HEK293 (cell line): ENCODE measurements around the gene PRRC2B.
A peak's percentile ranks its signal among the peaks of the same experiment; 100 is the strongest.

Experiments
- CTCF ChIA-PET: fragments of 350-600 bp; formaldehyde crosslinking; extraction: SDS; loops from one replicate; lab custom pipeline; 2021; ENCODE audit warnings: antibody characterized with exemption; lab: Yijun Ruan, JAX
- POLR2A ChIA-PET: fragments of 300-600 bp; formaldehyde crosslinking; extraction: SDS; loops from one replicate; lab custom pipeline; 2020; ENCODE audit warnings: antibody characterized with exemption, inconsistent platforms; lab: Yijun Ruan, JAX
- H3K27ac ChIP-seq: fragments of 200-500 bp; sonication (Bioruptor generic); 2 replicates; pipeline ENCODE4 v1.5.1; 2014; ENCODE audit warnings: low read depth, low read length, control low read depth, inconsistent platforms; ENCODE audit errors: extremely low read depth
- H3K36me3 ChIP-seq, 2 experiments: fragments of 200-500 bp in 1 of 2; sonication (Bioruptor generic) in 1 of 2; 1 replicate in 1 of 2; 2 replicates in 1 of 2; pipeline ENCODE4 v1.5.1; 2014 to 2017; ENCODE audit warnings: inconsistent platforms in 2 of 2, low read length in 2 of 2; ENCODE audit not compliant: control insufficient read depth in 2 of 2, insufficient read depth in 1 of 2
- H3K4me1 ChIP-seq: fragments of 200-500 bp; sonication (Bioruptor generic); 2 replicates; pipeline ENCODE4 v1.5.1; 2014; ENCODE audit warnings: mild to moderate bottlenecking, low read length, inconsistent platforms; ENCODE audit not compliant: control insufficient read depth, insufficient read depth
- H3K4me3 ChIP-seq: 2 replicates; pipeline ENCODE4 v1.5.1; 2011; ENCODE audit warnings: low read depth, mild to moderate bottlenecking, control low read depth, low read length, moderate library complexity
- H3K9me3 ChIP-seq: fragments of 200-500 bp; sonication (Bioruptor generic); 2 replicates; pipeline ENCODE4 v1.5.1; 2014; ENCODE audit warnings: low read depth, low read length, inconsistent platforms; ENCODE audit not compliant: control insufficient read depth, insufficient read depth
- GLIS1 ChIP-seq: fragments of 450-650 bp; formaldehyde crosslinking; IDR thresholded peaks from 2 replicates; pipeline ENCODE4 v1.5.1; 2016; ENCODE audit warnings: missing biosample characterization, missing genetic modification characterization
- GLIS2 ChIP-seq: fragments of 450-650 bp; formaldehyde crosslinking; IDR thresholded peaks from 2 replicates; pipeline ENCODE4 v1.5.1; 2016; ENCODE audit warnings: missing biosample characterization, missing genetic modification characterization
- KLF9 ChIP-seq: fragments of 450-650 bp; formaldehyde crosslinking; IDR thresholded peaks from 2 replicates; pipeline ENCODE4 v1.5.1; 2016; ENCODE audit warnings: missing biosample characterization, missing genetic modification characterization, low read depth
- YY2 ChIP-seq: fragments of 450-650 bp; formaldehyde crosslinking; IDR thresholded peaks from 2 replicates; pipeline ENCODE4 v1.5.1; 2016; ENCODE audit warnings: missing biosample characterization, missing genetic modification characterization
- ZBTB20 ChIP-seq: fragments of 450-650 bp; formaldehyde crosslinking; IDR thresholded peaks from 2 replicates; pipeline ENCODE4 v1.5.1; 2016; ENCODE audit warnings: missing biosample characterization, missing genetic modification characterization
- ZIC2 ChIP-seq: fragments of 450-650 bp; formaldehyde crosslinking; IDR thresholded peaks from 2 replicates; pipeline ENCODE4 v1.5.1; 2016; ENCODE audit warnings: missing biosample characterization, missing genetic modification characterization
- ZNF10 ChIP-seq: fragments of 450-650 bp; formaldehyde crosslinking; IDR thresholded peaks from 2 replicates; pipeline ENCODE4 v1.5.1; 2017; ENCODE audit warnings: missing biosample characterization, missing genetic modification characterization
- ZNF184 ChIP-seq: fragments of 450-650 bp; IDR thresholded peaks from 2 replicates; pipeline ENCODE4 v1.5.1; 2018; ENCODE audit warnings: missing biosample characterization, mild to moderate bottlenecking, missing genetic modification characterization
- ZNF239 ChIP-seq: fragments of 450-650 bp; formaldehyde crosslinking; IDR thresholded peaks from 2 replicates; pipeline ENCODE4 v1.5.1; 2016; ENCODE audit warnings: missing biosample characterization, missing genetic modification characterization
- ZNF248 ChIP-seq: fragments of 450-650 bp; formaldehyde crosslinking; IDR thresholded peaks from 2 replicates; pipeline ENCODE4 v1.5.1; 2017; ENCODE audit warnings: missing biosample characterization, missing genetic modification characterization
- ZNF341 ChIP-seq: fragments of 450-650 bp; formaldehyde crosslinking; IDR thresholded peaks from 2 replicates; pipeline ENCODE4; 2016; ENCODE audit warnings: low read depth, missing biosample characterization, missing genetic modification characterization
- ZNF354C ChIP-seq: fragments of 450-650 bp; formaldehyde crosslinking; IDR thresholded peaks from 2 replicates; pipeline ENCODE4 v1.5.1; 2016; ENCODE audit warnings: missing biosample characterization, missing genetic modification characterization, low read depth, borderline replicate concordance
- ZNF48 ChIP-seq: fragments of 450-650 bp; formaldehyde crosslinking; IDR thresholded peaks from 2 replicates; pipeline ENCODE4 v1.5.1; 2016; ENCODE audit warnings: missing biosample characterization, missing genetic modification characterization
- ZNF501 ChIP-seq: fragments of 450-650 bp; formaldehyde crosslinking; IDR thresholded peaks from 2 replicates; pipeline ENCODE4 v1.5.1; 2016; ENCODE audit warnings: missing biosample characterization, missing genetic modification characterization
- ZNF555 ChIP-seq: fragments of 450-650 bp; formaldehyde crosslinking; conservative IDR thresholded peaks from 2 replicates; pipeline ENCODE4 v1.5.1; 2017; ENCODE audit warnings: missing biosample characterization, mild to moderate bottlenecking, missing genetic modification characterization, inconsistent platforms
- ZNF629 ChIP-seq: fragments of 450-650 bp; formaldehyde crosslinking; IDR thresholded peaks from 2 replicates; pipeline ENCODE4 v1.5.1; 2017; ENCODE audit warnings: missing biosample characterization, missing genetic modification characterization
- ZNF660 ChIP-seq: fragments of 450-650 bp; IDR thresholded peaks from 2 replicates; pipeline ENCODE4 v1.5.1; 2018; ENCODE audit warnings: missing biosample characterization, mild to moderate bottlenecking, missing genetic modification characterization
- TF ChIP-seq, protein P1 (sequence below): fragments of 450-650 bp; formaldehyde crosslinking; IDR thresholded peaks from 2 replicates; pipeline ENCODE4 v1.5.1; 2016; ENCODE audit warnings: missing biosample characterization, missing genetic modification characterization
- TF ChIP-seq, protein P2 (sequence below): fragments of 450-650 bp; formaldehyde crosslinking; IDR thresholded peaks from 2 replicates; pipeline ENCODE4 v1.5.1; 2016; ENCODE audit warnings: missing biosample characterization, missing genetic modification characterization

PRRC2B gene

DNA sequence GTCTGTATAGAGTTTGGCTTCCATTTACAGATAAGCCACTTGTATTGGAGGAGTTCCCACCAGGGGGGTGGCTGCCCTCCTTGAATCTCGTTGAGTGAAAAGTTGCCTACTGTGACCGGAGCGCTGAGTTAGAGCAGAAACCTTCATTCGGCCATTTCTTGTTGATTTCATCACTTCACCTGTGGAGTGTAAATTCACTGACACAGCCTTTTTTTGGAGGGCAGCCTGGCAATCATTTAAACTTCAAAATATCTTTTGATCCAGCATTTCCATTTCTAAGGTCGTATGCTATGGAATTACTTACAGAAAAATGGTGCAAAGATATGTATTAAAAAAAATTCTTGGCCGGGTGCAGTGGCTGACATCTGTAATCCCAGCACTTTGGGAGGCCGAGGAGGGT lies 40.8 kb downstream of the PRRC2B start (continued):
- TF ChIP-seq, protein P1, sequence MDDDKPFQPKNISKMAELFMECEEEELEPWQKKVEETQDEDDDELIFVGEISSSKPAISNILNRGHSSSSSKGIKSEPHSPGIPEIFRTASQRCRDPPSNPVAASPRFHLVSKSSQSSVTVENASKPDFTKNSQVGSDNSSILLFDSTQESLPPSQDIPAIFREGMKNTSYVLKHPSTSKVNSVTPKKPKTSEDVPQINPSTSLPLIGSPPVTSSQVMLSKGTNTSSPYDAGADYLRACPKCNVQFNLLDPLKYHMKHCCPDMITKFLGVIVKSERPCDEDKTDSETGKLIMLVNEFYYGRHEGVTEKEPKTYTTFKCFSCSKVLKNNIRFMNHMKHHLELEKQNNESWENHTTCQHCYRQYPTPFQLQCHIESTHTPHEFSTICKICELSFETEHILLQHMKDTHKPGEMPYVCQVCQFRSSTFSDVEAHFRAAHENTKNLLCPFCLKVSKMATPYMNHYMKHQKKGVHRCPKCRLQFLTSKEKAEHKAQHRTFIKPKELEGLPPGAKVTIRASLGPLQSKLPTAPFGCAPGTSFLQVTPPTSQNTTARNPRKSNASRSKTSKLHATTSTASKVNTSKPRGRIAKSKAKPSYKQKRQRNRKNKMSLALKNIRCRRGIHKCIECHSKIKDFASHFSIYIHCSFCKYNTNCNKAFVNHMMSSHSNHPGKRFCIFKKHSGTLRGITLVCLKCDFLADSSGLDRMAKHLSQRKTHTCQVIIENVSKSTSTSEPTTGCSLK (tag by site-specific recombination): no peak
- TF ChIP-seq ZNF248 (tag by site-specific recombination) (no peak), ZIC2 (tag by site-specific recombination) (peak; percentile 75), GLIS2 (tag by site-specific recombination) (no peak)

DNA sequence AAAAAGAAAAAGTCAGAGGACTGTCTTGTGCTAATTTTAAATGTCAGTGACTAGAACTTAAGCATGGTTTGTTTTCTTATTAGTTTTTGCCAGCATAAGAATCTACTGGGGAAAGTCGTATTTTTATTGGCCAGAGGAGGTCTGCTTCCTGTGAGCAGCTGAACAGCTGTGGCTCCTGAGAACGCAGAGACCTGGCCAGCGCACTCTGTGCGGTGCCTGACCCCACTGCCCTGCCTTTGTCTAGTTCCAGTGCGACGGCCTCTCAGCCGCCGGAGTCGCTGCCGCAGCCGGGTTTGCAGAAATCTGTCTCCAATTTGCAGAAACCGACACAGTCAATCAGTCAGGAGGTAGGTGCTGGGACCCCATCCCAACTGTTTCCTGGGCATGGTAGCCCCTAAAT lies 42.5 kb downstream of the PRRC2B start:
- H3K4me1 ChIP-seq: no peaks in the 10 kb centered on the region
- ChIA-PET CTCF (interaction anchor here (0.6 to 1.5 kb wide), 4 partner anchors 9 to 412 kb away, joined by 3 to 4 read pairs (median 4); no protein-coding TSS in a partner anchor), POLR2A (interaction anchor here (1.3 kb wide), 1 partner anchor 64 kb away, joined by 5 read pairs; no protein-coding TSS in a partner anchor)
- no peak for TF ChIP-seq ZNF341 (tag by site-specific recombination)
- TF ChIP-seq YY2: no peak
- TF ChIP-seq, protein P2, sequence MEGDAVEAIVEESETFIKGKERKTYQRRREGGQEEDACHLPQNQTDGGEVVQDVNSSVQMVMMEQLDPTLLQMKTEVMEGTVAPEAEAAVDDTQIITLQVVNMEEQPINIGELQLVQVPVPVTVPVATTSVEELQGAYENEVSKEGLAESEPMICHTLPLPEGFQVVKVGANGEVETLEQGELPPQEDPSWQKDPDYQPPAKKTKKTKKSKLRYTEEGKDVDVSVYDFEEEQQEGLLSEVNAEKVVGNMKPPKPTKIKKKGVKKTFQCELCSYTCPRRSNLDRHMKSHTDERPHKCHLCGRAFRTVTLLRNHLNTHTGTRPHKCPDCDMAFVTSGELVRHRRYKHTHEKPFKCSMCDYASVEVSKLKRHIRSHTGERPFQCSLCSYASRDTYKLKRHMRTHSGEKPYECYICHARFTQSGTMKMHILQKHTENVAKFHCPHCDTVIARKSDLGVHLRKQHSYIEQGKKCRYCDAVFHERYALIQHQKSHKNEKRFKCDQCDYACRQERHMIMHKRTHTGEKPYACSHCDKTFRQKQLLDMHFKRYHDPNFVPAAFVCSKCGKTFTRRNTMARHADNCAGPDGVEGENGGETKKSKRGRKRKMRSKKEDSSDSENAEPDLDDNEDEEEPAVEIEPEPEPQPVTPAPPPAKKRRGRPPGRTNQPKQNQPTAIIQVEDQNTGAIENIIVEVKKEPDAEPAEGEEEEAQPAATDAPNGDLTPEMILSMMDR (tag by site-specific recombination): no peak
- TF ChIP-seq ZNF48: no peak
- TF ChIP-seq ZBTB20: no peak
- TF ChIP-seq ZNF10: no peak
- TF ChIP-seq ZNF354C (tag by site-specific recombination): no peak
- no peak overlapping the region for H3K4me3 ChIP-seq
- no peak overlapping the region for H3K27ac ChIP-seq
- H3K9me3 ChIP-seq: no peaks in the 10 kb centered on the region
- H3K36me3 ChIP-seq: peaks cover 29 to 96% of the 10 kb centered on the region in 2 experiments

DNA sequence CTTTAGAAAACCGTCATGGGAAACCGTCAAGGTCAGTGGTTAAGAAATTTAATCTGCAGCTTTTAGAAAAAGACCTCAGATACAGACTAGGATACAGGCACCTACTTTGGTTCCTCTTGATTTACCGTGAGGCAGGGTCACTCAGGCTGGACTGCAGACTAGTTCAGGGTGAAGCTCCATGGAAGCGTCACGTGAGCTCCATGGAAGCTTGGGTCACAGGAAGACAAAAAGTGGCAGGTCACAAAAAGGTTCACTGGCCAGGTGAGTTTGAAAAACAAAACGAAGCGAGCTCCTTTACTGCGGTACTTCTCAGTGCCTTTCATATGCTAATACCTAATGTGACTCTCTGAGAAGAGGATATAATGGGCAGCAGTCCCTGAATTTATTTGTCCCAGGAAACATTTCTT lies 43.0 kb downstream of the PRRC2B start:
- ChIA-PET POLR2A (interaction anchor here (1.1 to 1.3 kb wide), 2 partner anchors 10 to 64 kb away, joined by 3 to 5 read pairs; no protein-coding TSS in a partner anchor), CTCF (interaction anchor here (0.9 to 1.5 kb wide), 4 partner anchors 10 to 101 kb away, joined by 3 to 4 read pairs (median 3); no protein-coding TSS in a partner anchor)
- H3K36me3 ChIP-seq: peaks cover 29 to 100% of the 10 kb centered on the region in 2 experiments
- no peaks in the 10 kb centered on the region for H3K9me3 ChIP-seq
- H3K4me1 ChIP-seq: no peaks in the 10 kb centered on the region
- no peak overlapping the region for H3K27ac ChIP-seq
- H3K4me3 ChIP-seq: no peak overlapping the region
- TF ChIP-seq ZNF501 (tag by site-specific recombination) (no peak), ZNF239 (peak; percentile 93)

DNA sequence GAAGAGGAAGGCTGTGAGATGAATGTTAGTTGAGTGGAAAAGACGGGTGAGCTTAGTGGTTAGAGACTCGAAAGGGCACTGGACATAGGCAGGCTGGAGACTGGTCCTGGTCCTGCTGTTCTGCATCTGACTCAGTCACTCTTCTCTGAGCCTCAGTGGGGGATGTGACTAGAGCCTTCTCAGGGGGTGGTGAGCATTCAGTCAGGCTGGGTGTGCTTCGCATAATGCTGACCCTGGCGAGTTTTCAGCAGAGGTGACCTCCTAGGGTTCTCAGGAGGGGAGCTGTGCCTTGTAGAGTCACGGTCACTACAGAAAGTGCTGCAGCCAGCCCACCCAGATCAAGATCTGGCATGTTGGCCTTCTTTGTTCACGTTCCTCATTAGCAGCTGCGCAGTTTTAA lies 44.3 kb downstream of the PRRC2B start:
- Histone ChIP-seq H3K27ac (no peak overlapping the region), H3K4me3 (no peak overlapping the region), H3K4me1 (no peaks in the 10 kb centered on the region), H3K9me3 (no peaks in the 10 kb centered on the region), H3K36me3 (peaks cover 31 to 97% of the 10 kb centered on the region in 2 experiments)
- ChIA-PET CTCF (interaction anchor here (0.6 to 1.5 kb wide), 5 partner anchors 8 to 102 kb away, joined by 3 to 5 read pairs (median 3); no protein-coding TSS in a partner anchor), POLR2A (interaction anchor here (1.1 kb wide), 1 partner anchor 9 kb away, joined by 3 read pairs; no protein-coding TSS in a partner anchor)
- TF ChIP-seq ZNF629 (tag by site-specific recombination) (no peak), ZNF555 (tag by site-specific recombination) (no peak), ZIC2 (tag by site-specific recombination) (peak; percentile 87), ZNF10 (no peak), ZNF184 (tag by site-specific recombination) (no peak), GLIS1 (tag by site-specific recombination) (peak; percentile 86), ZNF660 (tag by site-specific recombination) (no peak), KLF9 (tag by site-specific recombination) (no peak)
